Bone marrow (tissue), 2 donors: ENCODE measurements around the gene DDX47.
A peak's percentile ranks its signal among the peaks of the same experiment; 100 is the strongest.
"Not testable (repeated sequence)": the region's sequence is repeated elsewhere in the genome, so short reads cannot be mapped to it uniquely, and the experiment has no call there.

ENCODE experiments used
- DNase-seq, 2 donors: peaks; one replicate each; lab custom pipeline; 2025; lab: John Stamatoyannopoulos, UW

The DDX47 gene

DNA sequence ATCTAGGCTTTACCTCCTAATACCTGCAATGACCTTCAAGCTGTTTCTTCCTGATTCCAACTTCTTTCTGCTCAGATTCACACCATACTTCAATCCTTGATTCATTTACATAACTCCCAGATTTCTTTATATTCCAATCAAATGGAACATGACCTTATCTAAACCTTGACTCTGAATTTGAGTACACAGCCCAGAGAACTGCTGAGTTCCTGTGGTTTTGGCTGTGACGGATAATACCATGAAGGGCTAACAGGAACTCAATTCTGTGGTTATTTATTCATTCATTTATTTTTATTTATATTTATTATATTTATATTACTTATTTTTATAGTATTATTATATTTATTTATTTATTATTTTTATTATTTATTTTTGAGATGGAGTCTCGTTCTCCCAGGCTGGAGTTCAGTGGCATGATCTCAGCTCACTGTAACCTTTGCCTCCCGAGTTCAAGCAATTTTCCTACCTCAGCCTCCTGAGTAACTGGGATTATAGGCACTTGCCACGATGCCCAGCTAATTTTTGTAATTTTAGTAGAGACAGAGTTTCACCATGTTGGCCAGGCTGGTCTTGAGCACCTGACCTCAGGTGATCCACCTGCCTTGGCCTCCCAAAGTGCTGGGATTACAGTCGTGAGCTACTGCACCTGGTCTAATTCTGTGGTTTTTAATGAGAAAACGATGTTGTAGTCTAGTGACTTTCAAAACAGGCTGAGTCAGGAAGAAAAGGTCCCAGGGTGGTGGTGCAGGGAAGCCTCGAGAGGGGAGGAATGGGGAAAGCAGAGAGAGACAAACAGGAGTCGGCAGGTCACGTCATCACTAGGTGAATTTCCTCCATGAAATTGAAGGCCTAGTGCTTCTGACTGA is 16.0 kb upstream of the DDX47 start:
- no peak for DNase-seq

DNA sequence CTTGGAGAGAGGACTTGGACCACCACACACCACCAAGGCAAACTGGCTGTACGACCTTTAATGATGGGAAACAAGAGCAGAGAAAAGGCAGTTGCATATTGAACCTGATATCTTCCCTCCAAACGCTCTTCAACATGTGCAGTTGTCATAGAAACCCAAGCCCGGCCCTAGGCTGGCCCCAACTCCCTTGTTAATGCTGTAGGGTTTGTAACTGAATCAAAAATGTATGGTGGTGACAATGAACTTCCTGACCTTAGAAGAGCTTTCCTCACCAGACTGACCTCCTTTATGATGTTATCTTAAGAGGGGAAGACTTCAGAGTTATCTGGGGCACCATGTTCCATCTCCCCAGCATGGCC is 15.4 kb upstream of the DDX47 start:
- no peak for DNase-seq

DNA sequence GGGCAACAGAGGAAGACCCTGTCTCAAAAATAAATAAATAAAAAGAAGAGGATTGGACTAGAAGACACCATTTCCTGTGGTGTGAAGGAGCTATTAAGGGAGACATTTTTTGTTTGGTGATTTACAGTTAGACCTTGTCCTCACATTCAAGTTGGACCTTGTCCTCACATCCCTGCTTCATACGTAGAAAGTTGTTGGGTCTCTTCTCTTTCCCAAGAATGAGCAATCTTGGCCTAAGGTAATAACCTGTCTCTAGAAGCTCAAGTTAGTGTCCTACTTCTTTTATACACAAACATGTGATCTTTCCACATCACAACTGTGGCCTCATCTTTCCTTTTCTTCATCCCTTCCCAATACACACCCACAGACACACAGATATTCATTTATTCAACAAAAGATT is 14.7 kb upstream of the DDX47 start:
- no peak for DNase-seq

DNA sequence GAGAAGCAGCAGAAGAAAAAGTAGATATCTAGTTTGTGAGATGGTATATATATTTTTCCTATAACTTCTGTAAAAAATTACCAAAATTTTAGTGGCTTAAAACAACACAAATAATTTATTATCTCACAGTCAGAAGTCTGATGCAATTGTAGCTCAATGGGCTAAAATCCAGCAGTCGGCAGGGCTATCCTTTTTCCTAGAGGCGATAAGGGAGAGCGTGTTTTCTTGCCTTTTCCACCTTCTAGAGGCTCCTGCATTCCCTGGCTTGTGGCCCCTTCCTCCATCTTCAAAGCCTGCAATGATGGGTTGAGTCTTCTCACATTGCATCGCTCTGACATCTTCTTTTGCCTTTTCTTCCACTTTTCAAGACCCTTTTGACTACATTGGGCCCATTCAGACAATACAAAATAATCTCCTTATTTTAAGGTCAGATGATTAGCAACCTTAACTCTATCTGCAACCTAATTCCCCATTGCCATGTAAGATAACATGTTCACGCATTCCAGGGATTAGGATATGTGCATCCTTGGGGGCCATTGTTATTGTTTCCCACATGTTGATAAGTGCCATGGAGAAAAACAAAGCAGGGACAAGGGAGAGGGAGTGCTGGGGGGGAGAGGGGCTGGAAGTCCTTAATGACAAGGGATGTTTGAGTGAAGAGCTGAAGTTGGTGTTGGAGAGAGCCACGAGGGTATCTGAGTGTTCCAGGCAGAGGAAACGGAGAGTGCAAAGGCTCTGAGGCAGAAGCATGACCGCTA is 13.8 kb upstream of the DDX47 start:
- DNase-seq, result no peak

DNA sequence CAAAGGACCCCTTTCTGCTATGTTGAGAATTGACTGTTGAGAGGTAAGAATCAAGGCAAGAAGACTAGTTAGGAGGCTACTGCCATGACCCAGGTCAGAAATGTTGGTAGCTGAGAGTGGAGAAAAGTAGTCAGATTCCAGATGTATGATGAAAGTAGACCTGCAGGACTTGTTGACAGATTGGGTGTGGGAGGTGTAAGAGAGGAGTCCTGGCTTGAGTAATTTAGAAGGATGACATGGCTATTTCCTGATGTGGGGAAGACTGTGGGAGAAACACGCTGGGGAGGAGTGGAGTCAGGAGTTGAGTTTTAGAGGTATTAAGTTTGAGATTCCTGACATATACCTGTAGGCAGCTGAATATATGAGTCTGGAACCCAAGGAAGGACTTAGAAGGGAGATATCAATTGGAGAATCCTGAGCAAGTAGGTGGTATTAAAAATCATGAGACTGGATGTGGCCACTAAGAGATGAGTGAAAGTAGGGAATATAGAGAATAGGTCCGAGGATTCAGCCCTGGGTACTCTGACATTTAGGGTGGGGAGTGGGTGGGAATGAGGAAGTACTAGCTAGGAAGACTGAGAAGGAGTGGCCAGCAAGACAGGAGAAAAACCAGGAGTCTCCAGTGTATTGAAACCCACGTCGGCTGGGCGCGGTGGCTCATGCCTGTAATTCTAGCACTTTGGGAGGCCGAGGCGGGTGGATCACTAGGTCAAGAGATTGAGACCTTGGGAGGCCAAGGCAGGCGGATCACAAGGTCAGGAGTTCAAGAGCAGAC is 12.6 kb upstream of the DDX47 start:
- DNase-seq, result no peak

DNA sequence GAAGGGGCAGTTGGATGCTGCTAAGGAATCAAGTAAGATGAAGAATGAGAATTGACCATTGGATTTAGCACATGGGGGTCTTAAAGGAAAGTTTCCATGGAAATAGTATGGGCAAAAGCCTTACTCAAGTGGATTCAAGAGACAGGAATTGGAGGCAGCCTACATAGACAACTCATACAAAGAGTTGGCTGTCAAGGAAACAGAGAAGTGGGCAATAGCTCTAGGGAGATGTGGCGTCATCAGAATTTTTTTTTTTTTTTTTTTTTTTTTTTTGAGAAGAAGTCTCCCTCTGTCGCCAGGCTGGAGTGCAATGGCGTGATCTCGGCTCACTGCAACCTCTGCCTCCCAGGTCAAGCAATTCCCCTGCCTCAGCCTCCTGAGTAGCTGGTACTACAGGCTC is 11.5 kb upstream of the DDX47 start:
- DNase-seq, result not testable (repeated sequence)

DNA sequence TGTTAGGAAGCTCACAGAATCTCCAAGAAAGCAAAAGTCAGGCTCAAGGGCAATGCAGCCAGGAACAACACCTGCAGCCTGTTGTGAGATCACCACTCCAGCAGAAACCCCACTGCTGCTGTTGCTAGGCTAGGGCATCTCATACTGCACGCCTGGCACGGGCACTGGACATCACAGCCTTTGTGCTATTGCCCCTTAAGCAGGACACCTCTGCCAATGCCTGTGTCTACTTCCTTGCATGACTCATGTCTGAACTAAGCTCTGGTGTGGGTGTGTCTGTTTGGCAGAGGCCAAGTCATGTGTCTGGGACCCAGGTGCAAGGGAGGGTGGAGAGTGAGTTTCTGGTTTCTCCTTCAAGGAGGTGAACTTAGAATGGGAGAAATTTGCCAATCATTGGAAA is 10.0 kb upstream of the DDX47 start:
- peak in 1 of 2 donors; percentile 16 for DNase-seq

DNA sequence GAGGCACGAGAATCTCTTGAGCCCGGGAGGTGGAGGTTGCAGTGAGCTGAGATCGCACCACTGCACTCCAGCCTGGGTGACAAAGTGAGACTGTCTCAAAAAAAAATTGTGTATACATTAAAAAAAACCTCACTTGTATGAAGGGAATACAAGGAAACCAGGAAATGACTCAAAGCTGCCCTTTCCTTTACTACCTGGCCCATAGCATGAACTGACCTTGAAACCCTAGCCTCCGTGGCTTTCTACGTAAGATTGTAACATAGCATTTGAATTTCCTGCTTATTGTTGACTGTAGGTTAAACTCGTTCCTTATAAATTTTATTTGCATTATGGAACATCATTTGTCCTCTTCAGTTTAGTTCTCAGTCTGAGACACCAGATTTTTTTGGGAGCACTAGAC is 9.1 kb upstream of the DDX47 start:
- DNase-seq, result no peak

DNA sequence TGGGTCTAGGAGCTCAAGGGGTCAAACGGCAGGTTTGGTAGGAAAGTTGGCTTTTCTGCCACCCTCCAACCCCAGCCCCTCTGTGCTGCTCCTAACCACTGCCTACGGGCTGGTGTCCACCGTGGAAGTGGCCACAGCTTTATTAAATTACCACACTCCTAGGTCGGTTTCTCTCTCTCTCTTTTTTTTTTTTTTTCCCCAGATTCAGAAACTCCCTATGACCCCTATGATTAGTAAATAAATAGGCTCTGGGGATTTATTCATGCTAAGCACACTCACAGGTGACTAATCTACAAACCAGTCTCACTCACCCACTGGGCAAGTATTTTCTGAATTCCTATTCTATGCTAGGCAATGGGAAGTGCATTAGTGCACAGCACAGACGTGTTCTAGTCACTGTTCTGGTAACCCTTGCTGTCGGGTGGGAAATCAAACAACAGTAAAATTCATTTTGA is 8.7 kb upstream of the DDX47 start:
- no peak for DNase-seq

DNA sequence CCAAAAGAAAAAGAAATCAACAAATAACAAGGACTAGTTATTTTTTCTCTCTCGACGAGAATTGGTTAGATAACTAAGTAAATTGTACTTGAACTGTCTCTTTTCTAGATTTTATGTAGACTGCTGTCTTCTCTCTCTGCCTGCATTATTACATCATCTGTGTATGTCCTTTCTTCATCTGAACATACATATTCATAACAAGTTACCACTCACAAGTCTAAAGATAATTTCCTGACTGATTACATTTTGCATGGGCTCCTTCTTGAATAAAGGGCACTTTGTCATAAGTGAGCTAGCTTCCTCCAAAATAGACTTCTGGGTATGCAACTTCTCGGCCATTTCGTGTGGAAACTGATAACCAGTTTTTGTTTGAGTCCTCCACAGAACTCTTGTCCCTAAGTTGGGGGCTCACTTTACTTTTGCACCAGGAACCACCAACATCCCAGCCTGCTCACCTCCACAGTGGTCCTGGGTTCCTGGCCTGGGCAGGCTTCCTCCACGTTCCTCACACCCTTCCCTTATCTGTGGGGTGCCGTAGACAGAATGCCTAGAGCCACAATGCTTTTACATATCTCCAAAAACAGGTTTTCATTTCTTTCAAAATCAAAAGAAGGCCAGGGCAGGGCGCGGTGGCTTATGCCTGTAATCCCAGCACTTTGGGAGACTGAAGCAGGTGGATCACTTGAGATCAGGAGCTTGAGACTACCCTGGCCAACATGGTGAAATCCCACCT is 6.2 kb upstream of the DDX47 start:
- no peak for DNase-seq

DNA sequence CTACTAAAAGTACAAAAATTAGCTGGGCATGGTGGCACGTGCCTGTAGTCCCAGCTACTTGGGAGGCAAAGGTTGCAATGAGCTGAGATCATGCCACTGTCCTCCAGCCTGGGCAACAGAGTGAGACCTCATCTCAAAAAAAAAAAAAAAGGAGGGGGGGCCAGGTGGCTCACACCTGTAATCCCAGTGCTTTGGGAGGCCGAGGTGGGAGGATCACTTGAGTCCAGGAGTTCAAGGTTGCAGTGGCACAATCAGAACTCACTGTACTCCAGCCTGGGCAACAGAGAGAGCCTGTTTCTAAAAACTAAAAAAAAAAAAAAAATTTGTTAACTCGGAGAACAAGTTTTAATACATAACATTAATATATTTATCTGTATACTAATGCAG is 5.6 kb upstream of the DDX47 start:
- DNase-seq, result not testable (repeated sequence)

DNA sequence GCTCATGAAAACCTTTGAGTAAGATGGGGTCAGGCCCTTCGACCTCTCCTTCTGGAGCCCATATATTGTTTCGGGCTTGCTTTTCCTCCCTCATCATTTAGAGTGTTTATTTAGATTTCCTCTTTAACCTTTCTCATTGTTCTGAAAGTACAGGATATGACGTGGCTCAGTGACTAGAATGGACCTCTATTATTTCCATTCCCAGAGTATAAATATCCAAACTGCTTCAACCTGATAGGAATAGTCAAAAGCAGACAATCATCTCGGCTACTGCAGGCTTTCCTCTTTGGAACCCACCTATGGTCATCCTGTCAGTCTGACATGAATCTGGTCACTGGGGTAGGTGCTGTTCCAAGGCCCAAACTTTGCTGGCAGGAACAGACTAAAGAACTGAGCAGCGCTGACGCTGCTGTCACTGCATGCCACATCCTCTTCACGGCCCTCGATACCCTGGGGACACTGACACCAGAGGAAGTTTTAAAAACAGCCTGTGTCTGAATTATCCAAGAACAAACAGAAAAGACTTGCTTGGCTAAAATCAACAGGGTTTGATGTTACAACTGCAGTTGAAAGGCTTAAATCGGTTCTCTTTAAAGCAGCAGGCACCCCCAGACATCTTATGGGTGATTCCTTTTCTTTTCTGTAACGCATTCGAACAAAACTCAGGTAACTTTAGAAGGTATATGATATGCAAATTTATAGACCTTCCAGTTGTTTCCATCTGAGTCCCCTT is 5.0 kb upstream of the DDX47 start:
- peak in 1 of 2 donors; percentile 63 for DNase-seq

DNA sequence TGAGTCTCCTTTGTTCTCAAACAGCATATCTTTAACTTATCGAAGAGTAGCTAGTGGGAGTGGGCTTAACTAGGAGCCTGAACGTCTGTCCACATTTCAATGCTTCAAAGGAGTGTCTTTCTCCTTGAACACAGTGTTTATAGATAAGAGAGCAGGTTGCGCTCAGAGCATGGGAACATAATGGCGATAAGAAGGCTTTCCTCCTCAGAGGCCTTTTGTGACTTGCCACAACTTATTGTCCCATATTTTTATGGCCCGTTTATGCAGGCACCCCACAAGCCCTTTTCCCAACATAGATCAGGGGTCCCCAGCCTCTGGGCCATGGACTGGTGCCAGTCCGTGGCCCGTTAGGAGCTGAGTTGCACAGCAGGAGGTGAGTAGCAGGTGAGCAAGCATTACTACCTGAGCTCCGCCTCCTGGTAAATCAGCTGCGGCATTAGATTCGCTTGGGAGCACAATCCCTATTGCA is 2.6 kb upstream of the DDX47 start:
- DNase-seq, result no peak

DNA sequence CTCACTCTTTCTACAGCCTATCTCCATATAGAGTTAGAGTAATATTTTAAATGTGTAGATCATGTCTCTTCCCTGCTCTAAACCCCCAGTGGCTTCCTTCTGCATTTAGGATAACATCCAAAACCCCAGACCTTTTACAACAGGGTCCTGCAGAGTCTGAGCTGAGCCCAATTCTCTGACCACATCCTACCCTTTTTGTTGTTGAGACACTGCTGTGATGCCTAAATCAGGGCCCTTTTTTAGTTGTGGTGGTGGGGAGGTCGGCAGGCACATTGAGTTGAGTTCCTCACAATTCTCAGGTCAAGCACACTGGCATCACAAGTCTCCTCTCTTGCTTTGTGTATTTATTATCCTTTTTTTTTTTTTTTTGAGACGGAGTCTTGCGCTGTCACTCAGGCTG is 1.8 kb upstream of the DDX47 start:
- no peak for DNase-seq

DNA sequence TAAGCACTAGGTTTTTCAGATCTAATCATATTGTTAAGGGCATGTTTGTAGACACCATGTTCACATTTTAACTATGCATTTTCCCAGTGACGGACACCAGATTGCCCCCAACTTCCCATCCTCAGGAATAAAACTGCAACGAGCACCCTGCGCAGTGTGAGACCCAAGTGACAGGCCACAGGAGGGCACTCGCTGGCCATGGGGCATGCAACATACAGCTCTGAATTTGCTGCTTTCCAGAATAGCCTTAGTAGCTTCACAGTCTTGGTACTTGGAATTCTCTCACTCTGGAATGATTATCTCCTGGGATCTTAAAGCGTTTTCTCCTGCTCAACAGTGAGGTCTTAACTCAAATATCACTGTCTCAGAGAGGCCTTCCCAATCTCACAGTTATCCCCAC is 972 bp upstream of the DDX47 start:
- DNase-seq, result no peak

DNA sequence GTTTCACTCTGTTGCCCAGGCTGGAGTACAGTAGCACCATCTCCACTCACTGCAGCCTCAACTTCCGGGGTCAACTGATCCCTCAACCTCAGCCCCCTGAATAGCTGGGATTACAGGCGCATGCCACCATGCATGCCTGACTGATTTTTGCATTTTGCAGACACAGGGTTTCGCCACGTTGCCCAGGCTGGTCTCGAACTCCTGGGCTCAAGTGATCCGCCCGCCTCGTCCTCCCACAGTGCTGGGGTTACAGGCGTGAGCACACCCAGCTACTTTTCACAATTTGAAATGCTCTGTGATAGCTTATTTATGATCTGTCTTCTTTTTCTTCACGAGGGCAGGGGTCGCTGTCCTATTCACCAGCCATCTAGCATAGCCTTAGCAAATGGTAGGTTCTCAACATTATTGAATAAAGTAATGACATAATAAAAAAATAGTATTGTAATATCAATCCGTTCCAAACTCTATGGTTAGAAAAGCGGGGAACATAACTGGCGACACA is 477 bp upstream of the DDX47 start:
- DNase-seq, result no peak

DNA sequence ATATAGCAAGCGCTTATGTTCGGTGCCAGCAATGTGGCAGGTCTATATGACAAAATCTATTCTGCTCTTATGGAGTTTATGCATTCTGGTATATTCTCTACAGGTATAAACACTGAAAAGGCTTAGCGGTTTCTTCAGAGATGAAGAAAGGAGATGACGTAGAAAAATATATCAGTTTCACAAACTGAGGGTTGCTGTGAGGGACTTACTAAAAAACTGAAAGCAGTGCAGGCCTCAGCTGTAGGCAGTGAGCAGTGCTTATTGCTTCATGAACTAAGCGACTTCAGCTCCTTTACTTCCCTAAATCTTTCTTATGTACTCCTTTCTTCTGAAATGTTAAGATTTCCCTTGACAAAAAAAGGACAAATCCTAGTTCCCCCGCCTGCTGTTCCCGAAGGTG is 4.5 kb downstream of the DDX47 start:
- DNase-seq, result no peak

DNA sequence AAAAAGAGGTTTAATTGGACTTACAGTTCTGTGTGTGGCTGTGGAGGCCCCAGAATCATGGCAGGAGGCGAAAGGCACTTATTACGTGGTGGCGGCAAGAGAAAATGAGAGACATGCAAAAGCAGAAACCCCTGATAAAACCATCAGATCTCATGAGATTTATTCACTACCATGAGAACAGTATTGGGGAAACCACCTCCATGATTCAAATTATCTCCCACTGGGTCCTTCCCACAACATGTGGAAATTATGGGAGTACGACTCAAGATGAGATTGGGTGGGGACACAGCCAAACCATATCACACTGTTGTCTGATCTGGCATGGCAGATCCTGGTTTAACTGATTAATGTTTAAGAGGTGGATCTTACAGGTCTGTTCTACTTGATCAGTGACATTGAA is 5.6 kb downstream of the DDX47 start:
- no peak for DNase-seq

DNA sequence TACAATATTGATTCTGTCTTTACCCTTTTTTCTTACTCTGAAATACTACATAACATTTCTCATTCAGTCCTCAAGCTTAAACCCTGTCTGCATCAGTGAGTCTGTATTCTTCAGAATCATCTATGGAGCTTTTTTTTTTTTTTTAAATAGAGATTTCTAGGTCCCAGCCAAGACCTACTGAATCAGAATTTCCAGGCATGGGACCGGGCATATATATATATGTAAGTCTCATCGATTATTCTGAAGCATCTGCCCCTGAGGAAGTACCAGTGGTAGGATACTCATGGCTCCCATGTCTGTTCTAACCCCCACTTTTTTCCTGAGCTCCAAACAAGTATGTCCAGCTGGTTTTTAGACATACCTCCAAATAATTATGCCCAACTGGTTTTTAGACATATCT is 6.1 kb downstream of the DDX47 start:
- no peak for DNase-seq

DNA sequence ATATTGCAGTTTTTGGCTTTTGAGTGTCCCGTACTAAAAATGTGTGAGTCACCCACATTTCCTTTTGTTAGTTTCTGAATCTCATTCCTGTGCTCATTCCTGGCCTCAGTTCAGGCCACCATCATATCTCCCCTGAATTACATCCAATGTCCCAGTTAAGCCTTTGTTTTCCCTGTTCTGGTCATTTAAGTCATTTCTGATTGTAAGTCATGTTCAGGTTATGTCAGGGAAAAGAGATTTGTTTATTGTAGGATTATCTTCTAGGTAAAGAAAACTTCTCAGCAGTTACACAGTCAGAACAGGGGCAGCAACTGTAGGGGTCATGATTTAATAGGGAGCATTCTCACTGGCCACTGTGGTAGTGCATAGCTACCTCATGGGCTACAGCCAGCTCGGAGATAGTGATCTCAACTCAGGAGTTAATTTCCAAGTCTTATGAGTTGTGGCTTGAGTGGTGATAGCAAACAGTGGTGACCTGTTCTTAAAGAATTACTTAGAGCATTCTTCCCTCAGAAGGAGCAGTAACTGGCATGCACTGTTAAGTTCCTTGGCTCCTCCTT is 6.7 kb downstream of the DDX47 start:
- no peak for DNase-seq

DNA sequence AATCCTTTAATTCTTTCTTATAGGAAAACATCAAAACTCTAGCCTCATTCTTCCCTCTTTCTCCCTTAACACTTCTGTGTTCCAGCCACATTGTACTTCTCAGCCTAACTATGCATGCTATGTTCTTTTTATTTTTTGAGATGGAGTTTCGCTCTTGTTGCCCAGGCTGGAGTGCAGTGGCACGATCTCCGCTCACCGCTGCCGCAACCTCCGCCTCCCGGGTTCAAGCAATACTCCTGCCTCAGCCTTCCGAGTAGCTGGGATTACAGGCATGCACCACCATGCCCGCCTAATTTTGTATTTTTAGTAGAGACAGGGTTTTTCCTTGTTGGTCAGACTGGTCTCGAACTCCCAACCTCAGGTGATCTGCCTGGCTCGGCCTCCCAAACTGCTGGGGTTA is 7.2 kb downstream of the DDX47 start:
- DNase-seq, result not testable (repeated sequence)
